Transverse colon (tissue), 4 donors: ENCODE data around the gene SLX4IP. TPM values are rescaled to one million over a fixed set of nuclear protein-coding genes. Genes with fewer than 3 reads are reported as not detected.
"Not testable (repeated sequence)": the region's sequence is repeated elsewhere in the genome, so short reads cannot be mapped to it uniquely, and the experiment has no call there.

Experiments
- DNase-seq: peaks from one replicate; pipeline ENCODE4 v3.0.0-alpha.2; 2019
- H3K27ac ChIP-seq, 4 donors: fragments of 200-600 bp; sonication (generic); 2 replicates each; pipeline ENCODE4 v1.5.1; 2016 to 2018; ENCODE audit warnings: inconsistent platforms in 4 of 4
- H3K27me3 ChIP-seq: fragments of 200-600 bp; sonication (generic); 2 replicates; pipeline ENCODE4 v1.5.1; 2017; ENCODE audit warnings: inconsistent platforms
- H3K36me3 ChIP-seq, 4 donors: fragments of 200-600 bp; sonication (generic); 2 replicates each; pipeline ENCODE4 v1.5.1; 2017 to 2019; ENCODE audit warnings: inconsistent platforms in 4 of 4
- H3K4me1 ChIP-seq, 4 donors: fragments of 200-600 bp; sonication (generic); 2 replicates each; pipeline ENCODE4 v1.5.1; 2017 to 2020; ENCODE audit warnings: inconsistent platforms in 4 of 4
- H3K4me3 ChIP-seq, 4 donors: fragments of 200-600 bp; sonication (generic); 1 replicate in 1 of 4; 2 replicates in 3 of 4; pipeline versions ENCODE4 v1.5.1 to v1.6.1; 2017 to 2019; ENCODE audit warnings: inconsistent platforms in 4 of 4
- H3K9me3 ChIP-seq, 2 donors: fragments of 200-600 bp; sonication (generic); 2 replicates each; pipeline ENCODE4 v1.5.1; 2017 to 2019; ENCODE audit warnings: inconsistent platforms in 2 of 2
- EP300 ChIP-seq: sonication (generic); formaldehyde crosslinking; IDR thresholded peaks from one replicate; pipeline ENCODE4 v1.6.1; 2017; ENCODE audit warnings: antibody characterized with exemption, low read depth
- POLR2A ChIP-seq: fragments of 450-650 bp; IDR thresholded peaks from one replicate; pipeline ENCODE4 v1.6.1; 2016; ENCODE audit warnings: antibody characterized with exemption, mild to moderate bottlenecking, moderate library complexity
- POLR2AphosphoS5 ChIP-seq, 3 donors: sonication (generic); formaldehyde crosslinking; IDR thresholded peaks; one replicate each; pipeline ENCODE4 v1.6.1; 2016; ENCODE audit warnings: antibody characterized with exemption in 3 of 3
- WGBS, 2 donors: methylation state at CpG; one replicate each; pipeline ENCODE4 v1.1.5; 2018; ENCODE audit warnings: low coverage in 1 of 2; 5-methylcytosine and 5-hydroxymethylcytosine counted together
- in situ Hi-C, 4 donors: fragments of 200-750 bp; cut with MboI; loops; one replicate each; pipeline versions ENCODE4 v1.15.0 to v1.15.1; 2017; ENCODE audit warnings: low sequenced_read_pairs in 3 of 4, low pct_ligation_motif_present in 1 of 4, low pct_unique_long_range_greater_than_20kb in 1 of 4
- intact Hi-C: fragments of 100-400 bp; cut with DNase I; formaldehyde crosslinking; loops from one replicate; pipeline ENCODE4 v1.15.1; 2023; ENCODE audit warnings: low total_unique reads
- total RNA-seq, 4 donors: library from RNA; depleted of rRNA; stranded (reverse); fragments of >200 nt; gene quantifications; one replicate each; pipeline ENCODE4 v1.1.0, GENCODE V29; 2016
- TF ChIP-seq, protein P1 (sequence below), 5 experiments: fragments of 200-600 bp in 3 of 5; fragments of 450-650 bp in 2 of 5; sonication (generic) in 3 of 5; IDR thresholded peaks; 1 replicate in 2 of 5; 2 replicates in 3 of 5; pipeline ENCODE4 v1.5.1; 2016 to 2017; ENCODE audit warnings: antibody characterized with exemption in 5 of 5, inconsistent platforms in 3 of 5, mild to moderate bottlenecking in 2 of 5, moderate library complexity in 1 of 5

The SLX4IP gene
- total RNA-seq, 4 donors from 2014 or later: 5.4 to 8.4 (median 7.5) TPM

DNA sequence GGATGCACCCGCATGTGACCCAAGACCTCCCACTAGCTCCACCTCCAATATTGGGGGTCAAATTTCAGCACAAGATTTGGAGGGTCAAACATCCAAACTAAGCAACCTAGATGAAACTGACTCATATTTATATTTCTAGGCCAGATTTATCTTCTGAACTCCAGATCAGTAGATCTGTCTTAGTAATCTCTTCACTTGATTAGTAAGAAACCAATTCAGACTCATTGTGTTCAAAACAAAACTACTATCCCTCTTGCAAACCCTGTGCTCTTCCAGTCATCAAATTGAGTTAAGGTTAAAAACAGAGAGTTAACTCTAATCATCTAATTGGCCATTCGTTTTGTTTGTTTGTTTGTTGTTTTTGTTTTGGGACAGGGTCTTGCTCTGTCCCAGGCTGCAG lies 44.4 kb upstream of the SLX4IP start:
- TF ChIP-seq POLR2AphosphoS5 (IDR thresholded peaks at IDR 0.05) (no peak), POLR2A (no peak), EP300 (no peak)
- TF ChIP-seq, protein P1, sequence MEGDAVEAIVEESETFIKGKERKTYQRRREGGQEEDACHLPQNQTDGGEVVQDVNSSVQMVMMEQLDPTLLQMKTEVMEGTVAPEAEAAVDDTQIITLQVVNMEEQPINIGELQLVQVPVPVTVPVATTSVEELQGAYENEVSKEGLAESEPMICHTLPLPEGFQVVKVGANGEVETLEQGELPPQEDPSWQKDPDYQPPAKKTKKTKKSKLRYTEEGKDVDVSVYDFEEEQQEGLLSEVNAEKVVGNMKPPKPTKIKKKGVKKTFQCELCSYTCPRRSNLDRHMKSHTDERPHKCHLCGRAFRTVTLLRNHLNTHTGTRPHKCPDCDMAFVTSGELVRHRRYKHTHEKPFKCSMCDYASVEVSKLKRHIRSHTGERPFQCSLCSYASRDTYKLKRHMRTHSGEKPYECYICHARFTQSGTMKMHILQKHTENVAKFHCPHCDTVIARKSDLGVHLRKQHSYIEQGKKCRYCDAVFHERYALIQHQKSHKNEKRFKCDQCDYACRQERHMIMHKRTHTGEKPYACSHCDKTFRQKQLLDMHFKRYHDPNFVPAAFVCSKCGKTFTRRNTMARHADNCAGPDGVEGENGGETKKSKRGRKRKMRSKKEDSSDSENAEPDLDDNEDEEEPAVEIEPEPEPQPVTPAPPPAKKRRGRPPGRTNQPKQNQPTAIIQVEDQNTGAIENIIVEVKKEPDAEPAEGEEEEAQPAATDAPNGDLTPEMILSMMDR (IDR thresholded peaks at IDR 0.05): no peak
- H3K27ac ChIP-seq: no peak overlapping the region
- H3K27me3 ChIP-seq: no peaks in the 10 kb centered on the region
- no peak for DNase-seq
- H3K36me3 ChIP-seq: no peaks in the 10 kb centered on the region
- no peaks in the 10 kb centered on the region for H3K4me1 ChIP-seq
- intact Hi-C loops (no loop called here), in situ Hi-C loops (no loop called here)
- no peaks in the 10 kb centered on the region for H3K9me3 ChIP-seq
- H3K4me3 ChIP-seq: no peak overlapping the region
- 43 to 82% methylated on average over 1 to 2 of the region's 2 CpGs for WGBS, 2 donors

DNA sequence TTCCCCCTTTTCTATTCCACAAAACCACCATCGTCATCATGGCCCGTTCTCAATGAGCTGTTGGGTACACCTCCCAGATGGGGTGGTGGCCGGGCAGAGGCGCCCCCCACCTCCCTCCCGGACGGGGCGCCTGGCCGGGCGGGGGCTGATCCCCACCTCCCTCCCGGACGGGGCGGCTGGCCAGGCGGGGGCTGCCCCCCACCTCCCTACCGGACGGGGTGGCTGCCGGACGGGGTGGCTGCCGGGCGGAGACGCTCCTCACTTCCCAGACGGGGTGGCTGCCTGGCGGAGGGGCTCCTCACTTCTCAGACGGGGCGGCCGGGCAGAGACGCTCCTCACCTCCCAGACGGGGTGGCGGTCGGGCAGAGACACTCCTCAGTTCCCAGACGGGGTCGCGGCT lies 40.4 kb upstream of the SLX4IP start:
- H3K9me3 ChIP-seq, H3K36me3 ChIP-seq, H3K4me3 ChIP-seq, H3K4me1 ChIP-seq, H3K27me3 ChIP-seq, H3K27ac ChIP-seq, intact Hi-C loops, in situ Hi-C loops, DNase-seq: not testable (repeated sequence)
- 100% methylated on average over 2 of the region's 32 CpGs; no CpG with 5 or more reads in 1 of the 2 donors for WGBS, 2 donors

DNA sequence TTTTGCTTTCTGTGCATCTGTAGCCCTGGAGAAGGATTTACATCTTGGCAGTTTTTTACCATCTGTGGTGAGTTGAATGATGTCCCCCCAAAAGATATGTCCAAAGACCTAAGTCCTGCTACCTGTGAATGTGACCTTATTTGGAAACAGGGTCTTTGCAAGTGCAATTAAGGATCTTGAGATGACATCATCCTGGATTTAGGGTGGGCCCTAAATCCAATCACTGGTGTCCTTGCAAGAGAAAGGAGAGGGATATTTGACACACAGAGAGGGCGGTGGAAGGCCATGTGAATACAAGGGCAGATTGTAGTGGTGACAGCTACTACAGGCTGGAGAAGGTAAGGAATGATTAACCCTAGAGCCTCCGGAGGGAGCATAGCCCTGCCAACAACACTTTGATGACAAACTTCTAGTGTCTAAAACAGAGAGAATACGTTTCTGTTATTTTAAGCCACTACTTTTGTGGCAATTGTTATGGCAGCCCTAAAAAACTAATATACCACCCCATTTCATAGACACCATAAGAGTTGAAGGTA lies 36.2 kb upstream of the SLX4IP start:
- Histone ChIP-seq H3K36me3 (no peaks in the 10 kb centered on the region), H3K4me3 (no peak overlapping the region), H3K9me3 (no peaks in the 10 kb centered on the region), H3K27ac (no peak overlapping the region), H3K4me1 (no peaks in the 10 kb centered on the region), H3K27me3 (no peaks in the 10 kb centered on the region)
- in situ Hi-C loops: no loop called here
- TF ChIP-seq EP300 (no peak), POLR2AphosphoS5 (IDR thresholded peaks at IDR 0.05) (no peak), POLR2A (no peak)
- TF ChIP-seq, protein P1 (IDR thresholded peaks at IDR 0.05): no peak
- WGBS, 2 donors: 51 to 78% methylated on average over 2 to 3 of the region's 3 CpGs
- intact Hi-C loops: no loop called here
- no peak for DNase-seq

DNA sequence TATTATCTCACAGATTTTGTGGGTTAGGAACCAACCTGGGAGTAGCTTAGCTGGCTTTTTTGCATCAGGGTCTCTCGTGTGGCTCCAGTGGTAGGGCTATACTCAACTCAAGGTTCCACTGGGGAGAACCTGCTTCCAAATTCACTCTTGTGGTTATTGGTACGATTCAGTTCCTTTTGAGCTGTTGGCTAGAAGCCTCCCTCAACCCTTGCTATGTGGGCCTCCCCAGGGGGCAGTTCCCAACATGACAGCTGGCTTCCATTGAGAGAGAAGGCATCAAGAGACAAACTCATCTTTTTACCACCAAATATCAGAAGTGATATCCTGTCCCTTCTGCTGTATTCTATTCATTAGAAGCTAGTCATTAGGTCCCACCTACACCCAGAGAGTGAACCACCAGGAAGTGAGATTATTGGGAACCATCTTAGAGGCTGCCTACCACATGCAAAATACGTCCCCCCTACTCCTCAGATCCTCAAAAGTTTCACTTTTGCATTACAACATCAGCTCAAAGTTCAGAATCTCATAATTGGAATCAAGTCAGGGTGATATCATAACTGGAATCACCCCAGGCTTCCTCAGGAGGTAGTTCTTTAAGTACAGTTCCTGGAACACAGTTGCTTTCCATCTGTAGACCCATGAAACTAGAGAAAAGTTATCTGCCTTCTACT lies 32.0 kb upstream of the SLX4IP start:
- Histone ChIP-seq H3K36me3 (peaks cover 0 to 28% (median 0%) of the 10 kb centered on the region in 4 donors), H3K4me3 (no peak overlapping the region), H3K27ac (no peak overlapping the region), H3K9me3 (no peaks in the 10 kb centered on the region), H3K27me3 (no peaks in the 10 kb centered on the region), H3K4me1 (no peaks in the 10 kb centered on the region)
- WGBS, 2 donors: 44 to 80% methylated on average over 1 to 3 of the region's 3 CpGs
- TF ChIP-seq POLR2AphosphoS5 (IDR thresholded peaks at IDR 0.05) (no peak), EP300 (no peak), POLR2A (no peak)
- TF ChIP-seq, protein P1 (IDR thresholded peaks at IDR 0.05): no peak
- DNase-seq: no peak
- intact Hi-C loops: no loop called here
- in situ Hi-C loops: loop anchor here in 1 of 4 donors (25.0 kb wide), 1 partner anchor 1134 kb away; no protein-coding TSS in a partner anchor
